Left ventricle myocardium inferior (tissue), 1 donor: ENCODE results near the gene EFEMP2. TPM values are rescaled to one million over a fixed set of nuclear protein-coding genes. Genes with fewer than 3 reads are reported as not detected.

Experiments
- DNase-seq: peaks from one replicate; pipeline ENCODE4 v3.0.0-alpha.2; 2020
- H3K27ac ChIP-seq: fragments of 200-600 bp; replicated peaks from 2 replicates; pipeline ENCODE4 v1.8.0; 2021
- H3K27me3 ChIP-seq: fragments of 200-600 bp; 2 replicates; pipeline ENCODE4 v1.8.0; 2021; ENCODE audit warnings: low read depth
- H3K36me3 ChIP-seq: fragments of 200-600 bp; 2 replicates; pipeline ENCODE4 v1.8.0; 2021
- H3K4me1 ChIP-seq: fragments of 200-600 bp; 2 replicates; pipeline ENCODE4 v1.8.0; 2021
- H3K4me3 ChIP-seq: fragments of 200-600 bp; 2 replicates; pipeline ENCODE4 v1.8.0; 2021; ENCODE audit warnings: mild to moderate bottlenecking, moderate library complexity
- H3K9me3 ChIP-seq: fragments of 200-600 bp; replicated peaks from 2 replicates; pipeline ENCODE4 v1.8.0; 2021
- intact Hi-C: fragments of 100-400 bp; cut with micrococcal nuclease; formaldehyde crosslinking; loops from one replicate; pipeline ENCODE4 v1.11.0; 2022
- total RNA-seq: library from RNA; stranded (reverse); fragmentation: NEBNext Ultra II Directional; extraction: Animal tissue kit (Norgen Biotek cat#: 25700); gene quantifications from one replicate; pipeline ENCODE4 v1.2.1, GENCODE V29; 2021
- TF ChIP-seq, protein P1 (sequence below): fragments of 200-600 bp; IDR thresholded peaks from 2 replicates; pipeline ENCODE4 v1.8.0; 2021; ENCODE audit warnings: antibody characterized with exemption, mild to moderate bottlenecking, borderline replicate concordance
- donor health status: DM: no; HTN: yes; CAD: no; lungs with severe emphysema.

Gene EFEMP2
- total RNA-seq, 1 donor from 2014 or later: 85.1 TPM

DNA sequence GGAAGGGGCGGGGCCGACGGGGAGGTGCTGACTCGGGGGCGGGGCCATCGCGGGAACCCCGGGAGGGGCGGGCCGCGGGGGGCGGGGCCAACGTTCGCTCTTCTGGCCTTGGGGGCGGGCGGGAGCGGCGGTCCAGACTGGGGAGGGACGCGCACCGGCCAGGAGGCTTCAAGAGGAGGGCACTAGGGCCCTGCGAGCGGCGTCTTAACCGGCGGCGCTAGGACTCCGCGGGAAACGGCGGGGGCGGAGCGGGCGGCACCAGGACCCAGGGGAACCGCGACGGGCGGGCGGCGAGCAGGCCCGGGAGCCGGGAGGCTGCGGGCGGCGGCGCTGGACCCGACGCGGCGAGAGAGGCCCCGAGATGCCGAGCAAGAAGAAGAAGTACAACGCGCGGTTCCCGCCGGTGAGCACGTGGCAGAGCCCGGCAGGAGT lies 46.6 kb upstream of the EFEMP2 start, which contains the start of gene DRAP1:
Gene DRAP1 (plus strand): TSS at position 286 of the 432 bp plus-strand sequence. CDS start 76 bp downstream, at position 362.
- H3K4me1 ChIP-seq: peaks cover 63% of the 10 kb centered on the region
- H3K9me3 ChIP-seq: no peaks in the 10 kb centered on the region
- intact Hi-C loops: no loop called here
- peak within 1 kb of the TSS; percentile 100 for H3K4me3 ChIP-seq
- H3K27me3 ChIP-seq: no peaks in the 10 kb centered on the region
- TF ChIP-seq, protein P1, sequence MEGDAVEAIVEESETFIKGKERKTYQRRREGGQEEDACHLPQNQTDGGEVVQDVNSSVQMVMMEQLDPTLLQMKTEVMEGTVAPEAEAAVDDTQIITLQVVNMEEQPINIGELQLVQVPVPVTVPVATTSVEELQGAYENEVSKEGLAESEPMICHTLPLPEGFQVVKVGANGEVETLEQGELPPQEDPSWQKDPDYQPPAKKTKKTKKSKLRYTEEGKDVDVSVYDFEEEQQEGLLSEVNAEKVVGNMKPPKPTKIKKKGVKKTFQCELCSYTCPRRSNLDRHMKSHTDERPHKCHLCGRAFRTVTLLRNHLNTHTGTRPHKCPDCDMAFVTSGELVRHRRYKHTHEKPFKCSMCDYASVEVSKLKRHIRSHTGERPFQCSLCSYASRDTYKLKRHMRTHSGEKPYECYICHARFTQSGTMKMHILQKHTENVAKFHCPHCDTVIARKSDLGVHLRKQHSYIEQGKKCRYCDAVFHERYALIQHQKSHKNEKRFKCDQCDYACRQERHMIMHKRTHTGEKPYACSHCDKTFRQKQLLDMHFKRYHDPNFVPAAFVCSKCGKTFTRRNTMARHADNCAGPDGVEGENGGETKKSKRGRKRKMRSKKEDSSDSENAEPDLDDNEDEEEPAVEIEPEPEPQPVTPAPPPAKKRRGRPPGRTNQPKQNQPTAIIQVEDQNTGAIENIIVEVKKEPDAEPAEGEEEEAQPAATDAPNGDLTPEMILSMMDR: no peak
- H3K27ac ChIP-seq: peak within 1 kb of the TSS; percentile 99
- H3K36me3 ChIP-seq: peaks cover 32% of the 10 kb centered on the region
- DNase-seq: peak; percentile 99

DNA sequence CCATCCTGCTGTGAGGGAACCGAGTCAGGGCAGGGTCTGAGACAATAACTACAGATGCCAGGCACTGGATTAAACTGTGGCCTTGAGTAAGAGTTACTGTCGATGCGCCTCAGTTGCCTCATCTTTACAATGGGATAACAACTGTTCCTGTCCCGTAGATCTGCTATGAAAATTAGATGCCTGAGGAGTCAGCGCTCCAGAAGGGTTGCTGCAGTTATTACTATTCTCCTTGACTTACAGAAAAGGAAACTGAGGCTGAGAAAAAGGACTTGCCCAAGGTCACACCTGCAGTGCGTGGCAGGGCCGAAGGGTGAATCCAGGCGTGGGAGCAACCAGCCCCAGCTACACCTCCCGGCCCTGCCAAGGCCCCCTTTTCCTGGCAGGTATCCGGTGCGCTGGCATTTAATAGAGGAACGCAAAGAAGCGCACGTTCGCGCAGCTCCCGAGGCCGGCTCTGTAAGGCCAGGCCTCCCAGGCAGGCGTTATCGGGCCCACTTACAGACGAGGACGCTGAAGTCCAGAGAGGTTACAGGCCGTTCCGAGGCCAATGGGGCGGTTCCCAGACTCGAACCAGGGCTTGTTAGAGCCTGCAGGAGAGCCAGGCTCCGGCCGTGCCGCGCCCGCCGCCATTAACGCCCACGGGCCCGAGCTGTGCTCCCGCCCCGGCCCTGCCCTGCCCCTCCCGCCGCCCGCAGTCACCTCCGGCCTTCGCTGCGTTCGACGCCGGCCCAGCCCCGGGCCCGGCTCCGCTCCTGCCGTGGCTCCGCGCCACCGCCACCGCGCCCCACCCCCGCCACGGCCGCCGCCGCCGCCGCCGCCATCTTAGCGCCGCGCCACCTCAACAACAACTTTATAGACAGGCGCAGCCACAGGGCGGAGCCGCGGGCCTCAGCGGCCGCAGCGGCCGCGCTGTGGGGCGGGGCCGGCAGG lies 45.9 kb upstream of the EFEMP2 start, which contains the start of gene C11orf68:
Gene C11orf68 (minus strand): TSS at position 852 of the 930 bp plus-strand sequence. CDS start 31 bp downstream, at position 821.
- H3K4me3 ChIP-seq: peak within 1 kb of the TSS; percentile 100
- H3K27ac ChIP-seq: peak within 1 kb of the TSS; percentile 99
- H3K27me3 ChIP-seq: no peaks in the 10 kb centered on the region
- TF ChIP-seq, protein P1: no peak
- peaks cover 63% of the 10 kb centered on the region for H3K4me1 ChIP-seq
- DNase-seq: no peak
- no peaks in the 10 kb centered on the region for H3K9me3 ChIP-seq
- intact Hi-C loops: no loop called here
- peaks cover 32% of the 10 kb centered on the region for H3K36me3 ChIP-seq

DNA sequence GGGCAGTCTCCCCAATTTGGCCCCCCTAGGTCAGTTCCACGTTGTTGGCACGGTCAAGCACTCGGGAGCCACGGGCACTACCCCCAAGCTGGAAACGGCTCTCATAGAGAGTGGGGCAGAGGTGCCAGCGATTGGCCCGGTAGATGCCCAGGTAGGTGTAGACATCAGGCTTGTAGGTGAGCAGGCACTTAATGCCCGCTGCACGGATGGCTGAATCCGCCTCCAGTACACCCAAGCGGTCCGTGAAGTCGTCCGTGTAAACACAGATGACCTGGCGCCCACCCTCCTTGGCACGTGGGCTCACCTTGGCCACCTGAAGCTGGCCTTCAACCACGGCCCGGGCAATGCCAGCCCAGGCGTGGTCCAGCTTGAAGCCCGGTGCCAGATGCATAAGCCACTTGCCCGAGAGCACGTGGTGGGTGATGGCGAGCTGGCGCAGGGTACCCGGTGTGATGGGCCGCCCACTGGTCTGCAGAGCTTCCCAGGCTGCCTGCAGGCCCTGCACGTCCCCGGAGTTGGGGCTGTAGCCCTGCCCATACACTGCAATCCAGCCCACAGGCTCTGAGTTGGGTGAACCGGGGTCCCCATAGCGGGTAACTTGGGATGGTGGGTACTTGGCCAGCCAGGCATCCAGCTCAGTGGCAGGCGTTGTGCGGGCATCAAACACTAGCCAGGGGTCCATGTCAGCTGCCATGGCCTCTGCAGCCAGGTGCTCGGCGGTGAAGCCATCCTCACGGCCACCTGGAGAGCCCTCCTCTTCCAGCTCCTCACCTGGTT lies 45.0 kb upstream of the EFEMP2 start:
- H3K36me3 ChIP-seq: peaks cover 23% of the 10 kb centered on the region
- peak overlapping the region; percentile 100 for H3K4me3 ChIP-seq
- intact Hi-C loops: no loop called here
- H3K27me3 ChIP-seq: no peaks in the 10 kb centered on the region
- TF ChIP-seq, protein P1: no peak
- no peaks in the 10 kb centered on the region for H3K9me3 ChIP-seq
- H3K4me1 ChIP-seq: peaks cover 63% of the 10 kb centered on the region
- H3K27ac ChIP-seq: peak overlapping the region; percentile 99
- DNase-seq: no peak

DNA sequence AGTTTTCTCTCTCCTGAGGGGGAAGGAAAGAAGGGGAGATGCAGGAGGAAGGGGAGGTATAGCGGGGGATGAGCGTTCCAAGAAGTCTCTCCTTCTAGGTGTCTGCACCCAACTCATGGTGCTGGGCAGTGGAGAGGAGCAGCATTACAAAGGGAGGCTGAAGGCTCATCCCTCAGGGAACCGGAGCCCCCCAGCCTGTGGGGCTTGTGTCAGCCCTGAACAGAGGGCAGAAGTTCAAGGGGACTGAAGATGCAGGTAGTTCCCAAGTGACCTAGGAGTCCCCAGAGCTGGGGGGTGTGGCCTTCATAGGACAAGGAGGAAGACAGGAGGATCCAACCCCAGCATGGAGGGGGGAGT lies 44.5 kb upstream of the EFEMP2 start:
- Histone ChIP-seq H3K9me3 (no peaks in the 10 kb centered on the region), H3K36me3 (peaks cover 18% of the 10 kb centered on the region), H3K27me3 (no peaks in the 10 kb centered on the region), H3K27ac (peak overlapping the region; percentile 99), H3K4me3 (peak overlapping the region; percentile 100), H3K4me1 (peaks cover 67% of the 10 kb centered on the region)
- intact Hi-C loops: no loop called here
- DNase-seq: no peak
- TF ChIP-seq, protein P1: no peak

DNA sequence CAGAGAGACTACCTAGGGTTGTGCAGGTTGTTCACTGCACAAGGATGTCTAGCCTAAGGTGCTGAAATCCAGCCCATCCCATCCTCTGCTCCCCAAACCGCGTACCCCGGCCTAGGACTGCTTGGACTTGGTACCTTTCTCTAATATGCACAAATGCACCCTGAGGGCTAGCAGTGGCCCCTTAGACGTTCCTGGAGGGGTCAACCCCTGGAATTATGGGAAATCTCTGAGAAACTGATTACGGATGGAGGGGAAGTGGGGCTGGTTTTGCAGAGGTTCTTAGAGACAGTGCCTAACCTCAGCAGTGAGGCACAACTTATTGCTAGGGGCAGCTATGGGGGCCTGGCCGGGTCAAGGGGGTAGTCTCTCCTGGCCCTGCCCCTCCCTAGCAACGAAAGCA lies 43.8 kb upstream of the EFEMP2 start:
- Histone ChIP-seq H3K36me3 (peaks cover 14% of the 10 kb centered on the region), H3K4me3 (peak overlapping the region; percentile 34), H3K9me3 (no peaks in the 10 kb centered on the region), H3K4me1 (peaks cover 74% of the 10 kb centered on the region), H3K27me3 (no peaks in the 10 kb centered on the region), H3K27ac (peak overlapping the region; percentile 99)
- intact Hi-C loops: no loop called here
- TF ChIP-seq, protein P1: no peak
- no peak for DNase-seq
